GM12865 (cell line): ENCODE measurements around the gene HYAL3.

Experiments used
- DNase-seq: peaks from one replicate; pipeline ENCODE4 v3.0.0; 2010; ENCODE audit warnings: low read depth
- H3K4me3 ChIP-seq: 2 replicates; pipeline ENCODE4 v1.5.1; 2011; ENCODE audit warnings: mild to moderate bottlenecking, low read depth, low read length, control low read depth
- TF ChIP-seq, protein P1 (sequence below): IDR thresholded peaks from 2 replicates; pipeline ENCODE4 v1.5.1; 2011; ENCODE audit warnings: low read length, control low read depth, low read depth, inconsistent platforms; ENCODE audit not compliant: insufficient read depth; ENCODE audit errors: missing control alignments

The HYAL3 gene

GRCh38 chr3:50341996-50342650 is 42.9 kb upstream of the HYAL3 start:
- DNase-seq: no peak
- no peak overlapping the region for H3K4me3 ChIP-seq
- TF ChIP-seq, protein P1, sequence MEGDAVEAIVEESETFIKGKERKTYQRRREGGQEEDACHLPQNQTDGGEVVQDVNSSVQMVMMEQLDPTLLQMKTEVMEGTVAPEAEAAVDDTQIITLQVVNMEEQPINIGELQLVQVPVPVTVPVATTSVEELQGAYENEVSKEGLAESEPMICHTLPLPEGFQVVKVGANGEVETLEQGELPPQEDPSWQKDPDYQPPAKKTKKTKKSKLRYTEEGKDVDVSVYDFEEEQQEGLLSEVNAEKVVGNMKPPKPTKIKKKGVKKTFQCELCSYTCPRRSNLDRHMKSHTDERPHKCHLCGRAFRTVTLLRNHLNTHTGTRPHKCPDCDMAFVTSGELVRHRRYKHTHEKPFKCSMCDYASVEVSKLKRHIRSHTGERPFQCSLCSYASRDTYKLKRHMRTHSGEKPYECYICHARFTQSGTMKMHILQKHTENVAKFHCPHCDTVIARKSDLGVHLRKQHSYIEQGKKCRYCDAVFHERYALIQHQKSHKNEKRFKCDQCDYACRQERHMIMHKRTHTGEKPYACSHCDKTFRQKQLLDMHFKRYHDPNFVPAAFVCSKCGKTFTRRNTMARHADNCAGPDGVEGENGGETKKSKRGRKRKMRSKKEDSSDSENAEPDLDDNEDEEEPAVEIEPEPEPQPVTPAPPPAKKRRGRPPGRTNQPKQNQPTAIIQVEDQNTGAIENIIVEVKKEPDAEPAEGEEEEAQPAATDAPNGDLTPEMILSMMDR: no peak

DNA sequence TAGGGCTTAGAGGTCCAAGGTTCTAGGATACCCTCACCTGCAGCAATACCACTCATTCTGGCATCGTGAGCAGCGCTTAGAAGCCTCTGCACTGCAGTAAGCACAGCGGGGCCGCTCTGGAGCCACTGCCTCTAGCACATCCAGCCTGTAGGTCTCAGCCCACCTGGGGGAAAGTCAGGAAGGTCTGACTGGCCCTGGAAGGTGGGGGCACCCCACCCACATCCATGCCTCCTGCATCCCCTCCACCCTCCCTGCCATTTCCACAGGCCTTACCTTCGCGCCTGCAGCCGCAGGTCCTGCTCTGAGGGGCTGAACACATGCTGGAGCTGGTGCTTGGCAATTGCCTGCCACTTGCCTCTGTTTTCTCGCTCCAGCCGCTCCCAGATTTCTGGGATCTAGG is 42.3 kb upstream of the HYAL3 start:
- no peak for DNase-seq
- TF ChIP-seq, protein P1: no peak
- peak overlapping the region; percentile 96 for H3K4me3 ChIP-seq

GRCh38 chr3:50340448-50341329 is 41.5 kb upstream of the HYAL3 start, which contains the start of gene RASSF1:
RASSF1 (minus strand) TSS chr3:50340836; CDS start chr3:50340805, 31 bp downstream.
- peak within 1 kb of the TSS; percentile 96 for H3K4me3 ChIP-seq
- DNase-seq: peak; percentile 92
- TF ChIP-seq, protein P1: no peak

DNA sequence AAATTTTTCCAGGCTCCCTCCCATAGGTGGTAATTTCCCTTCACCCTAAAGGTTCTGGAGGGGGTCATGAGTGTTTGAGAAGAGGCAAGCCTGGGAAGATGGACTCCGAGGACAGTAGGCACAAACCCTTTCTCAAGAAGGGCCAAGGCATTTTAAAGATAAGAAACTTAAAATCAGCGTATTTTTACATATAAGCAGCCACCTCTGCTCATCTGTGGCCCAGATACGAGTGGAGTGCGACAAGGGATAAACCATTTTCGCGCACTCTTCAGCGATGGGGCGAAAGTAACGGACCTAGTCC is 40.9 kb upstream of the HYAL3 start:
- peak overlapping the region; percentile 96 for H3K4me3 ChIP-seq
- TF ChIP-seq, protein P1: no peak
- no peak for DNase-seq

- TF ChIP-seq, protein P1: no peak
- peak overlapping the region; percentile 96 for H3K4me3 ChIP-seq
- DNase-seq: no peak
These were observed 40.4 kb upstream of the HYAL3 start for GRCh38 chr3:50339485-50340146.

GRCh38 chr3:50338965-50339364 is 39.8 kb upstream of the HYAL3 start:
- H3K4me3 ChIP-seq: peak overlapping the region; percentile 96
- TF ChIP-seq, protein P1: no peak
- no peak for DNase-seq
